Endothelial cell of umbilical vein (primary cell): ENCODE results near the gene ANKRD28. TPM values are rescaled to one million over a fixed set of nuclear protein-coding genes. Genes with fewer than 3 reads are reported as not detected.

Experiments used
- BruUV-seq: library from RNA; stranded (reverse); fragments of 400-500 nt; replicated peaks from 2 replicates; lab custom pipeline; 2021; lab: Mats Ljungman, UMichigan
- CTCF ChIA-PET: fragments of 300-600, 350-600 bp; sonication (Branson Sonifier 250); formaldehyde crosslinking; loops from one replicate; lab custom pipeline; 2021; ENCODE audit warnings: antibody characterized with exemption, inconsistent platforms; lab: Charles Lee
- POLR2A ChIA-PET: fragments of 300-600, 350-600 bp; sonication (Branson Sonifier 250); formaldehyde crosslinking; loops from one replicate; lab custom pipeline; 2021; ENCODE audit warnings: antibody characterized with exemption, inconsistent platforms; lab: Charles Lee
- DNase-seq: peaks from one replicate; pipeline ENCODE4 v3.0.0-alpha.2; 2011; ENCODE audit warnings: low read depth, low spot score
- FAIRE-seq: peaks from 2 replicates; lab custom pipeline; 2011; peaks lifted over from hg19 to GRCh38; lab: Jason Lieb, UNC
- H2AFZ ChIP-seq: 2 replicates; pipeline ENCODE4 v1.6.0; 2012; ENCODE audit warnings: low read depth, low read length, control low read depth, inconsistent platforms
- H3K27ac ChIP-seq: 2 replicates; pipeline ENCODE4 v1.5.1; 2011; ENCODE audit warnings: low read depth, mild to moderate bottlenecking, control low read depth, low read length, moderate library complexity; ENCODE audit not compliant: insufficient read depth
- H3K27me3 ChIP-seq, 2 experiments: 2 replicates each; pipeline versions ENCODE4 v1.6.0 to v1.6.1; 2011; ENCODE audit warnings: low read length in 2 of 2, mixed read lengths in 1 of 2; ENCODE audit not compliant: control insufficient read depth in 2 of 2, insufficient read depth in 2 of 2
- H3K36me3 ChIP-seq, 2 experiments: 2 replicates in 1 of 2; 3 replicates in 1 of 2; pipeline ENCODE4 v1.5.1; 2011; ENCODE audit warnings: low read length in 2 of 2, mild to moderate bottlenecking in 1 of 2, moderate library complexity in 1 of 2; ENCODE audit not compliant: control insufficient read depth in 2 of 2, insufficient read depth in 2 of 2; ENCODE audit errors: extremely low read depth in 1 of 2
- H3K4me1 ChIP-seq: 3 replicates; pipeline ENCODE4 v1.5.1; 2011; ENCODE audit warnings: mild to moderate bottlenecking, low read length; ENCODE audit not compliant: control insufficient read depth, insufficient read depth; ENCODE audit errors: extremely low read depth
- H3K4me2 ChIP-seq: 2 replicates; pipeline ENCODE4 v1.6.1; 2011; ENCODE audit warnings: low read length, control low read depth, mixed read lengths; ENCODE audit not compliant: insufficient read depth
- H3K4me3 ChIP-seq, 3 experiments: fragments of 200-600 bp in 1 of 3; sonication (generic), shearing (Covaris generic) in 1 of 3; replicated peaks in 1 of 3; 2 replicates each; pipeline ENCODE4 v1.5.1; 2011 to 2016; ENCODE audit warnings: control low read depth in 3 of 3, low read length in 3 of 3, mild to moderate bottlenecking in 2 of 3, inconsistent platforms in 1 of 3, low read depth in 1 of 3, moderate library complexity in 1 of 3; ENCODE audit not compliant: insufficient read depth in 1 of 3
- H3K79me2 ChIP-seq: 2 replicates; pipeline ENCODE4 v1.6.0; 2012; ENCODE audit warnings: low read length, inconsistent platforms; ENCODE audit not compliant: control insufficient read depth, insufficient read depth
- H3K9ac ChIP-seq: replicated peaks from 2 replicates; pipeline ENCODE3; 2011; ENCODE audit warnings: low read length, control low read depth; ENCODE audit not compliant: insufficient read depth; ENCODE audit errors: extremely low read depth
- H3K9me1 ChIP-seq: replicated peaks from 3 replicates; pipeline ENCODE4 v1.6.0; 2011; ENCODE audit warnings: mild to moderate bottlenecking, low read length; ENCODE audit not compliant: control insufficient read depth, insufficient read depth; ENCODE audit errors: extremely low read depth
- H3K9me3 ChIP-seq: replicated peaks from 2 replicates; pipeline ENCODE4 v1.5.1; 2012; ENCODE audit warnings: low read length, inconsistent platforms; ENCODE audit not compliant: control insufficient read depth, insufficient read depth
- H4K20me1 ChIP-seq: replicated peaks from 2 replicates; pipeline ENCODE3; 2011; ENCODE audit warnings: mild to moderate bottlenecking, low read length; ENCODE audit not compliant: control insufficient read depth, insufficient read depth; ENCODE audit errors: extremely low read depth
- EZH2 ChIP-seq: IDR thresholded peaks from 2 replicates; pipeline ENCODE4 v1.6.1; 2012; ENCODE audit warnings: borderline replicate concordance, low read depth, mild to moderate bottlenecking, moderate library complexity, low read length, inconsistent platforms; ENCODE audit not compliant: severe bottlenecking
- FOS ChIP-seq: IDR thresholded peaks from 2 replicates; pipeline ENCODE4 v1.6.1; 2011; ENCODE audit warnings: mild to moderate bottlenecking, low read length, moderate library complexity, borderline replicate concordance; ENCODE audit not compliant: insufficient read depth
- JUN ChIP-seq: IDR thresholded peaks from 2 replicates; pipeline ENCODE4 v1.6.1; 2011; ENCODE audit warnings: borderline replicate concordance, low read depth; ENCODE audit not compliant: insufficient read length, insufficient read depth
- POLR2A ChIP-seq: IDR thresholded peaks from 2 replicates; pipeline ENCODE4 v1.6.1; 2012; ENCODE audit warnings: low read depth, mild to moderate bottlenecking, control low read depth, low read length
- POLR2AphosphoS5 ChIP-seq: IDR thresholded peaks from 2 replicates; pipeline ENCODE4 v1.6.1; 2012; ENCODE audit warnings: low read depth, mild to moderate bottlenecking, control low read depth, low read length, moderate library complexity; ENCODE audit not compliant: insufficient read depth
- dilution Hi-C: fragments of 300-500 bp; cut with MboI; formaldehyde crosslinking; loops from one replicate; pipeline ENCODE4 v1.15.0; 2019; ENCODE audit warnings: low sequenced_read_pairs; ENCODE audit not compliant: extremely low pct_ligation_motif_present
- intact Hi-C: fragments of 100-400 bp; cut with micrococcal nuclease; formaldehyde crosslinking; loops from one replicate; pipeline ENCODE4 v1.10.0; 2022
- polyA plus RNA-seq, 4 experiments: library from polyadenylated mRNA; depleted of rRNA in 3 of 4; stranded (reverse) in 3 of 4; unstranded in 1 of 4; fragments of >200 nt; gene quantifications; 2 replicates each; pipeline versions ENCODE4 v1.2.1 to v1.2.3, GENCODE V29; 2011 to 2012; ENCODE audit warnings: missing spikeins in 1 of 4
- total RNA-seq: library from RNA; stranded (reverse); gene quantifications from 2 replicates; pipeline ENCODE4 v1.2.3, GENCODE V29; 2021
- TF ChIP-seq, protein P1 (sequence below), 2 donors: IDR thresholded peaks; 1 replicate in 1 of 2; 2 replicates in 1 of 2; pipeline ENCODE4 v1.5.1; 2011; ENCODE audit warnings: low read length in 2 of 2, mild to moderate bottlenecking in 2 of 2, moderate library complexity in 2 of 2, control low read depth in 1 of 2, inconsistent platforms in 1 of 2, low read depth in 1 of 2; ENCODE audit not compliant: insufficient read depth in 1 of 2; ENCODE audit errors: extremely low read depth in 1 of 2

ANKRD28 gene
- total and polyA plus RNA-seq, 2 donors (not counting 3 experiments of a cell fraction or from before 2014, with no cell fraction given), result 36.7 to 97.3 TPM

DNA sequence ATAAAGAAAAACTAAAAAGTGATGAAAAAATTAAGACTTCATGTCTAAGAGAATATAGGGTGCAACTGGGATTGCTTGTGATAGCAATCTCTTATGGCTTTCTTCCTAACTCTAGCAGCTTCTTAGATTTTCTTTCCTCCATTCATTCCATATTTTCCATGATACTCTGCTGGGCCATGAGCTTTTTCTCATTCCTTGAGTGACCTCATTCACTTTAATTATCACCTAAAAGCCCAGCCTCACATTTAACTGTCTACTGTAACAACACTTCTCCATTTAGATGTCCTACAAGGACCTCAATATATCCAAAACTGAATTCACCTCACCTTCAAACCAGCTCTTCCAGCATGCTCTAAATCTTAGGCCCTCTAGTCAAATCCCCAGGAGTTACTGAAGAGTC lies 49.5 kb upstream of the ANKRD28 start:
- DNase-seq (no peak), FAIRE-seq (no peak)
- no peak overlapping the region for H3K27ac ChIP-seq
- no peak overlapping the region for H2AFZ ChIP-seq
- H3K79me2 ChIP-seq, result peaks cover 6% of the 10 kb centered on the region
- H3K27me3 ChIP-seq, result no peaks in the 10 kb centered on the region
- no TSS peak for BruUV-seq
- no peaks in the 10 kb centered on the region for H3K36me3 ChIP-seq
- dilution Hi-C loops, result no loop called here
- no peaks in the 10 kb centered on the region for H4K20me1 ChIP-seq
- H3K4me2 ChIP-seq, result no peak overlapping the region
- no peaks in the 10 kb centered on the region for H3K4me1 ChIP-seq
- TF ChIP-seq FOS (no peak), POLR2AphosphoS5 (no peak)
- TF ChIP-seq, protein P1, sequence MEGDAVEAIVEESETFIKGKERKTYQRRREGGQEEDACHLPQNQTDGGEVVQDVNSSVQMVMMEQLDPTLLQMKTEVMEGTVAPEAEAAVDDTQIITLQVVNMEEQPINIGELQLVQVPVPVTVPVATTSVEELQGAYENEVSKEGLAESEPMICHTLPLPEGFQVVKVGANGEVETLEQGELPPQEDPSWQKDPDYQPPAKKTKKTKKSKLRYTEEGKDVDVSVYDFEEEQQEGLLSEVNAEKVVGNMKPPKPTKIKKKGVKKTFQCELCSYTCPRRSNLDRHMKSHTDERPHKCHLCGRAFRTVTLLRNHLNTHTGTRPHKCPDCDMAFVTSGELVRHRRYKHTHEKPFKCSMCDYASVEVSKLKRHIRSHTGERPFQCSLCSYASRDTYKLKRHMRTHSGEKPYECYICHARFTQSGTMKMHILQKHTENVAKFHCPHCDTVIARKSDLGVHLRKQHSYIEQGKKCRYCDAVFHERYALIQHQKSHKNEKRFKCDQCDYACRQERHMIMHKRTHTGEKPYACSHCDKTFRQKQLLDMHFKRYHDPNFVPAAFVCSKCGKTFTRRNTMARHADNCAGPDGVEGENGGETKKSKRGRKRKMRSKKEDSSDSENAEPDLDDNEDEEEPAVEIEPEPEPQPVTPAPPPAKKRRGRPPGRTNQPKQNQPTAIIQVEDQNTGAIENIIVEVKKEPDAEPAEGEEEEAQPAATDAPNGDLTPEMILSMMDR (IDR thresholded peaks at IDR 0.05; ENCODE audit: extremely low read depth in 1 of 2, insufficient read depth in 1 of 2, low read depth in 1 of 2, low read length in 2 of 2), result no peak
- H3K9ac ChIP-seq, result no peak overlapping the region
- no peaks in the 10 kb centered on the region for H3K9me1 ChIP-seq
- CTCF ChIA-PET, result interaction anchor here (0.6 kb wide), 1 partner anchor 10 kb away, joined by 3 read pairs; no protein-coding TSS in a partner anchor
- POLR2A ChIA-PET, result interaction anchor here (1.2 kb wide), 1 partner anchor 127 kb away, joined by 3 read pairs; no protein-coding TSS in a partner anchor
- intact Hi-C loops, result no loop called here
- H3K4me3 ChIP-seq, result no peak overlapping the region
- no peaks in the 10 kb centered on the region for H3K9me3 ChIP-seq

DNA sequence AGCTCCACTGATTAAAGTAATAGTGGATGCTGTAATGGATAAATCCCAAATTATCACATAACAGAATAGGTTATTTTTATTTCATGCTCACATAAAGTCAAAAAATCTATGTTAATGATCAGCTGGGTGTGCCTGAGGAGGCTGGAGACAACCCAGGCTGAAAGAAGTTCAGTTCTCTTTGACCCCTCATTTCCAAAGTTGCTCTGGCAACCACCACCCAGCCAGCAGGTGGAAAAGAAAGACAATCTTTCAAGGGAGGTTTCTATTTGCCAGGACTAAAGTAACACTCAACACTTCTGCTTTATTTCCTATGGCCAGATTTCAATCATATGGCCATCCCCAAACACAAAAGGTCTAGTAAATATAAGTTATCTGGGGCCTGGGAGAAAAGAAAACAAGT lies 48.8 kb upstream of the ANKRD28 start:
- no peak overlapping the region for H3K4me3 ChIP-seq
- FAIRE-seq (no peak), DNase-seq (no peak)
- TF ChIP-seq JUN, result no peak
- no peak for TF ChIP-seq EZH2
- TF ChIP-seq, protein P1 (IDR thresholded peaks at IDR 0.05; ENCODE audit: extremely low read depth in 1 of 2, insufficient read depth in 1 of 2, low read depth in 1 of 2, low read length in 2 of 2), result no peak
- TF ChIP-seq POLR2A, result no peak
- TF ChIP-seq FOS, result no peak
- intact Hi-C loops, result no loop called here
- no peak overlapping the region for H2AFZ ChIP-seq
- H3K4me1 ChIP-seq, result no peaks in the 10 kb centered on the region
- H4K20me1 ChIP-seq, result no peaks in the 10 kb centered on the region
- POLR2A ChIA-PET, result interaction anchor here (1.2 kb wide), 1 partner anchor 128 kb away, joined by 3 read pairs; no protein-coding TSS in a partner anchor
- H3K27ac ChIP-seq, result no peak overlapping the region
- H3K36me3 ChIP-seq, result no peaks in the 10 kb centered on the region
- peaks cover 8% of the 10 kb centered on the region for H3K79me2 ChIP-seq
- no peaks in the 10 kb centered on the region for H3K27me3 ChIP-seq
- CTCF ChIA-PET, result interaction anchor here (0.6 to 1.1 kb wide), 2 partner anchors 9 to 25 kb away, joined by 3 read pairs; no protein-coding TSS in a partner anchor
- H3K9me1 ChIP-seq, result no peaks in the 10 kb centered on the region
- dilution Hi-C loops, result no loop called here
- H3K9ac ChIP-seq, result no peak overlapping the region
- no peak overlapping the region for H3K4me2 ChIP-seq
- H3K9me3 ChIP-seq, result no peaks in the 10 kb centered on the region
- no TSS peak for BruUV-seq
